ENCODE data around the gene CRIM1. TPM values are rescaled to one million over a fixed set of nuclear protein-coding genes. Genes with fewer than 3 reads are reported as not detected.

Gene CRIM1
- total and polyA plus RNA-seq, 2 of the 8 experiments (the other 6 are each of a cell fraction or from before 2014, with no cell fraction given), result 9.4 to 28.4 TPM

DNA sequence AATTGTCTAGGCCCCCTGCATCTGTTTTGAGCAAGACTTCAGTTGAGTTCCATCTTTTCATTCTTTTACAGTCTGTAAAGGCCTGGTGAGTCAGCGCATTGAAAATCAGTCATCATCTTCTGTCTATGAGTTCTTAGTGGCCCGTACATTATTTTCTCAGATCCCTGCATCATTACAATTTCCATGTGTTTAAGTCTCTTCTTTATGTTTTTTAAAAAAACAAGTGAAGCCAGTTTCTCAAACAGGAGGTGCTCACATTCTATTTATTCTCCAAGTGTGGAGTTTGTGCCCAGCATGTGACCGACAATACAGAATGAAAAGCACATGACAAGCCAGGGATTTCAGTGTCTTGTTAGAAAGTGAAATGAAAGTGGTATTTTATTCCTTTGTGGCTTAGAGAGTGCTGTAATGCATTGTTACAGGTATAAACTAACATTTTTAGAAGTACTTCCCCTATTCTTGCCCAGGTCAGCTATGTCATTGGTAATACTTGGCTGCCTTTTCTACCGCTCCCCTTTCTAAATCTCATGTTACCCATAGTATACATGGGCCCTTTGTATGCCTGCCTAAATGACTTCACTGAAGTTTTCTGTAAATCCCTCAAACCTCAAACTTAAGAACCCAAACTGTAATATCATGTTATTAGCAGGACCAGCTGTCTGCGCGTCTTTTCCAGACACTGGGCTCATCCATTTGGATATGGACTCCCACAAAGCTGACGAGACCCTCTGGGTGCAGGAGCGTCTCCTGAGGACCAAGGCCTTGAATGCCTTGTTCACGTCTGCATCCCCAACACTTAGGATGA is 174.8 kb downstream of the CRIM1 start (continued):
- TF ChIP-seq KDM4A (IDR thresholded peaks at IDR 0.05; ENCODE audit: low read depth, low read length, severe bottlenecking), result no peak
- no peak for TF ChIP-seq RNF2 (IDR thresholded peaks at IDR 0.05; ENCODE audit: borderline replicate concordance, low read depth, low read length, missing control alignments, poor library complexity, severe bottlenecking)
- no peak for TF ChIP-seq POLR2AphosphoS5 (IDR thresholded peaks at IDR 0.05; ENCODE audit: low read depth, low read length)
